HG03045 (cell line): ENCODE data around the gene TMEM250.
"Not testable (repeated sequence)": the region's sequence is repeated elsewhere in the genome, so short reads cannot be mapped to it uniquely, and the experiment has no call there.

Experiments
- ATAC-seq: cut with Tn5 transposase; IDR thresholded peaks from one replicate; pipeline ENCODE4 v1.9.1; 2021; ENCODE audit warnings: mild to moderate bottlenecking, moderate library complexity; ENCODE audit not compliant: unreplicated experiment

Gene TMEM250

DNA sequence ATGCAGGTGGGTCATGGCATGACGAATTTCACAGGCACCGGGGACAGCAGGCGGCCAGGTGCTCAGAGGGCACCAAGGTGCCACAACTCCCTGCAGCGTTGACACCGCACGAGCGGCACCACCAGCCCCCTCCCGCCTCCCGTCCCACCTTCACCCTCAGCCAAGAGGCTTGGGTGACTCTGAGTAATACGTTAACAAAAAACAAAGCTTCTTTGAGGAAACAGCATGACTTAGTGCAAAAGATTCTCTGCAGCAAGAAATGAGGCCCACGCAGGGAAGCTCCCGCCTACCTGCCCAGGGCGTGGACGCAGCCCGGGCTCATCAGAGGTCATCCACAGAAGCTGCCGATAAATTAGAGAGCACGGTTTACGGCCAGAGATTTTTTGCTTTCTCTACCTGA is 4.1 kb downstream of the TMEM250 start:
- no peak for ATAC-seq

DNA sequence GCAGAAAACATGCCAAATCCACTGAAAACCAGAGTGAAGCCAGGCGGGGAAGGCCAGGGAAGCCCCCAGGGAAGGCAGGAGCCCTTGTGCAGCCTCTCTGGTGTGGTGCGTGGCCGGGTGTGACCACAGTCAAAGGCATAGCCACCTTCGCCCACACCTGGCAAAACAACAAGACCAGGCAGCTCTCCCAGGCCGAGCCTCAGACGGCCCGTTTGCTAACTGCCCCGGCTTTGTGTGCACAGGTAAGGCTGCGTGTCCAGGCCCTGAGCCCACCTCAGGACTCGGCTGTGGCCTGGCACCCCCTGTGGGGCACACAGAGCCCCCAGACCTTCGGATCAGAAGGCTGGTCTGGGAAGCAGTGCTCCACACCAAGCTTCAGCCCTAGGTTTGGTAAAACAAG is 6.1 kb downstream of the TMEM250 start:
- ATAC-seq, result no peak

DNA sequence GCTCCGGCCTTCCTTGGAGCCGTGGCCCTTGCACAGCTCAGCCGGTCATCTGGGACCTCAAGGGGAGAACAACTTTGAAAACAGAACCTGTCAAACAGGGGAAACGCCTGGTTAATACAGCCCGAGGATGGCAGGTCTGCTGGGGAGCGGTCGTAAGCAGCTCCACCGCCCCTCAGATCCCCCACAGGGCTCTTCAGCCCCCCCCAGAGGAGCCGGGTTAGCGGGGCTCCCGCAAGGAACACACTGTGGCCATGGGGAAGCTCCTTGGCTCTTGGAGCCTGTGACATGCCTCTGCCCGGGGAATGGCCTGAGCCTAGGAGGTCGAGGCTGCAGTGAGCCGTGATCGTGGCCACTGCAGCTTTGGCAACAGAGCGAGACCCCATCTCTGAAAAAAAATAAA is 6.8 kb downstream of the TMEM250 start:
- no peak for ATAC-seq

DNA sequence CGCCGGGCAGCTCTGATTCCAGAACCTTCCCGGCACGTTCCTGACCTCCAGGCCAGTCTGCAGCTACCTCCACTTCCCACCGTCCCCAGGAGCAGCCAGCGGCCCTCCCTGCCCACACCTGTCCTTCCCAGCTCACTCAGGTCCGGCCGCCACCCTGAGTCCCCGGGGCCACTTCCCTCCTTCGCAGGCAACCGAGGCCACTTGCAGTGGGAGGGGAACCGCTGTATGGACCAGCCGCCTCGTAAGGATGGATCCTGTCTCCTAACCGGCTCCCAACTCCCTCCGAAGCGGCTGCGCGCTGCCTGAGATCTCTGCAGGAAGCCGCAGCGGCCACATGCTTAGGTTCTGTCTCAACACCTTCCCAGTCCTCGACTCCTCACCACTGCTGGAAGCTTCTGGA is 7.5 kb downstream of the TMEM250 start:
- ATAC-seq, result no peak

DNA sequence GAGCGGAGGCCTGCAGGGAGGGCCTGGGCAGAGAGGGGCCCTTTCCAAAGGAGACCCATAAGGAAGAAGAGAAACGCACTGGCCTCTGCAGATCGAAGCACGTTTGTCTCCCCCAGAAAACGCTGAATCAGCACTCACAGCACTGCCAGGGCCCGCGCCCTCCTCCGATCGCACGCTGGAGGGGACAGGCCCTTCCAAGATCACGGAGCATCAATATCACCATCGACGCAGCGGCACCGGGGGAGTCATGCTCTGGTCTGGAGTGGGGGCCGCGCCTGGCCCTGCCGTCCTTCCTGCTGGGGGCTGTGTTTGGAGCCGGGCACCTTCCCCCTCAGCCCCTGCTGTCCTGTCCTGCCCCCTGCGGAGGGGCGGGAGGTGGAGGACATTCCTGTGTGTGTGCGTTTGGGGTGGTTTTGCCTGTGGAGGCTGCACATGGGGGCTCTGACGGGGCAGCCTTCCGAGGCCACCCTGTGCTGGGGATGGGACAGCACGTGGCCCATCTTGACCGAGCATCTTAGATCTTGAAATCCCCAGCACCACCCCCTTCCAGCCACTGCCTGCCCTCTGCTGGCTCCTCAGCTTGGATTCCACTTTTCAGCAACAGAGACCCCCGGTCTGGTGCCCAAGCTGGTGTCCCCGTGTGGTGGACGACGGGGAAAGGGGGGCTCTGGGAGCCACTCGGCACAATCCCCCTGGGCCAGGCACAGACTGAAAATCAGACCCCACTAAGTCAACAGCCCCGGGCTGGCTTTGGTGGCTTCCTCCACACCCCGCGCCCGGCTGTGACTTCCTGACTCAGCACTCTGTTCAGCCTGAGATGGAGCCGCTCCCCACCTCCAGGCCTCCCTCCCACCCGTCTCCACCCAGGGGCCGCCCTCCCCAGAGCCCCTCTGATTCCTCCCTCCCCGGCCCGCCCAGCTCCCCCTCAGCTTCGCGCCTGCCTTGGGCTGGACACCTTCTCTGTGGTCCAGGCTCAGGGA is 8.3 kb downstream of the TMEM250 start:
- ATAC-seq, result peak; percentile 7

DNA sequence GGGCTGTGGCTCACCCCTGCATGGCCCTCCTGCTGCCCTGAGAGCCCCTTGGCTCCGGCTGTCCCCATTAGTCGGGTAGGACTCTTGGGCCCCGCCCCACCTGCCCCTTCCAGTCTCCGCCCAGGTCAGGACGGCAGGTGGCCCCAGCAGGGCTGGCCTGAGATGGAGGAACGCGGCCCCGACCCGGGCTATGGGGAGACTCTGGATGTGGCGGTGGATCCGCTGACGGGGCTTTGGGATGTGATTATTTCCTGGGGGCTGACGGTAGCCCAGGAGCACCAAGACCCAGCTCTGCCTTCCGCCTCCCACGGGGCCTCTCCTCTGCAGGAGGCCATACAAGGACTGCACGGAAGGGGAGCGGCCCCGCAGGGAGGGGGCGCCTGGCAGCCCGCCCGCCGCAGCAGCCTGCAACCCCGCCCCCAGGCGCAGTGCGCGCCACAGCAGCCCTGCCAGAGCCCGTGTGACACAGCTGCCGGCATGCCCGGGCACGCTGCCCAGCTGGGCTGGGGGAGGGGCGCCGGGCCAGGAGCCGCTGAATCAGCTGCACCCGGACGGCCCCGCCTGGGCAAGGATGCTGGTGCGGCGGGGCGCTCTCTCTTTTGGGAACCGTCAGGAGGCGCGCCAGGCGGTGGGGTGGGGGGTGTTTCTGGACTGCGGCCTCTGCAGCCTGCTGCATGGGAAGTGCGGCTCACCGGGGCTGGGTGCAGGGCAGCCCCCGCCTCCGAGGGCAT is 9.2 kb downstream of the TMEM250 start:
- ATAC-seq, result peak; percentile 71

DNA sequence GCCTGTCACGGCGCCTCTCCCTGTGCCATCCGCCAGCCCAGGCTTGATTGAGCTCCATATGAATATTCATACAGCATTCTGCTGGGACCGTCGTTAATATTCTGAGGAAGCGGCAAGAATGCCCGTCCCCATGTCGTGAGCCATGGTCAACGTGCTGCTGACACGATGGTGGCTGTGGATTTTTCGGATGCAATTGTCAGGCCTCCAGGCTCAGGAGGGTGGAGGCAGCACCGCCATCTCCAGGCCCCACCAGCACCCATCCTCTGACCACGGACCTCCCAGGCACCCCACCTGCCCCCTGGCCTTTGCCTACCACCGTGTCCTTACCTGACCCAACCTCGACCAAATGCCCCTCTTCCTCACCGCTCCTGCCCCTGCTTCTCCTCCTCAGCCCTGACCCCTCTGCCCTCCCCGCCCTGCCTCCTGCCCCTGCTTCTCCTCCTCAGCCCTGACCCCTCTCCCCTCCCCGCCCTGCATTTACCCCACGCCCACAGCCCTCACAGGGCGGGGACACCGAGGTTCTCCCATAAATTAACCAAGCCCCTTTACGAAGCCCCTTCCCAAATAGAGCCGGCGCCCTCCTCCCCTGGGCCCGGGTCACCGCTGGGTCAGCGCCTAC is 9.9 kb downstream of the TMEM250 start:
- no peak for ATAC-seq

DNA sequence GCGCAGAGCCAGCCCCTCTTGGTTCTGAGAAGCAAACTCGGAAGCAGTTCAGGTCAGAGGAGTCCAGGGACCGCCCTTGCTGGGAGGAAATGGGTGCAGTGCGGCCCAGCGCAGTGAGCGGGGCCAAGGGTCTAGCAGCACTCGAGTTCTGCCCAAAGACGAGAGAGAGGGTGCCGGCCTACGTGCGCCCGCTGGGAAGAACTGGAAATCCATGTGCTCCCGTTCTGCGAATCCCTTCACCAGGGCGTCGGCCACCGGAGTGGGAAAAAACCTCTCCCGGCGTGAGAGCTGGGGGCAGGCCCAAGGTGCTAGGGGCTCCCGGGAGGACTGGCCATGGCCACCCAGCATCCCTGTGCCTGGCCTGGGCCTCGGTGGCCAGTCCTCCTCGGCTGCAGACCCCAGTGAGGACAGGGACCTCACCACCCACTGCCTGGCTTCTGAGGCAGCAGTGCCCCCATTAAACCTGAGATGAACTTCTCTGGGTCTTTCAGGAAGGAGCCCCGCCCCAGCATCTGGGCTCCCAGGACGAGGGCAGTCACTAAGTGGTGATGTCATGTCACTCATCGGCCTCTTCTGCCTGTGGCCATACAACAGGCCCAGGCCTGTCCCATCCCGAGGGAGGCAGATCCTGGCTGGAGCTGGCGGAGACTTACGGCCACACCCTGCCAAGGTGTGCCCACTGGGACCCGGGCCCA is 10.6 kb downstream of the TMEM250 start:
- no peak for ATAC-seq

DNA sequence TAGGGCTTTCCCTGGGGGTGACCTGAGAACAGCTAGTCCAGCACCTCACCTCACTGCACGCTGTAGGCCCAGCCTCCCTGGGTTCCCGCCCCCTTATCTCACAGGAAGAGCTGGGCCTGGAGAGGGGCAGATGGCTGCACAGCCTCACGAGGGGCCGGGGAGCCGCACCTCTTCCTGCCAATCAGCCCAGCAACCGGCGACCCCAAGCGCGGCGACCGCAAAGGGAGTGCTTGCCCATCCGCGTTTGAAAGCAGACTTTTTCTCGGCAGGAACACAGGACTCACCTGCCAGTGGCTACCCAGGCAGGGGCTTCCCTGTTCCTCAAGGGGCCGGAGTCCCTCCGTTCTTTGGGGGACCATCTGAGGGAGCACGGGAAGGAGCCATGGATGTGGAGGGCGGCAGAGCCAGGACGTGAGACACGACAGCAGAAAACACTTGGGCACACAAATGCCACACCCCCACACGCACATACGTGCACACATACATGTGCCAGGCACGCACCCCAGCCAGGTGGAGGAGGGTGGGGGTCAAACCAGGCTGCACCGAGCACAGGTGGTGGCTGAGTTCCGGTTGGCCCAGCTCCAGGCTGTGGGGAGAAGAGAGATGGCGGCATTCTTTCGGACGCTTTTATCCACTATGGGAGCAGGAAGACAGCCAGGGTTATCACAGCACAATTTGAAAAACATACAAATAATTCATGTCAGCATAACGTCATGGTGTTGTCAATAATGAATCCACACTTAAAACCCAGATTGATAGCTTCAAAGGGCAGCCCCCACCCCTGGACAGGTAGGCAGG is 11.3 kb downstream of the TMEM250 start:
- ATAC-seq, result no peak

DNA sequence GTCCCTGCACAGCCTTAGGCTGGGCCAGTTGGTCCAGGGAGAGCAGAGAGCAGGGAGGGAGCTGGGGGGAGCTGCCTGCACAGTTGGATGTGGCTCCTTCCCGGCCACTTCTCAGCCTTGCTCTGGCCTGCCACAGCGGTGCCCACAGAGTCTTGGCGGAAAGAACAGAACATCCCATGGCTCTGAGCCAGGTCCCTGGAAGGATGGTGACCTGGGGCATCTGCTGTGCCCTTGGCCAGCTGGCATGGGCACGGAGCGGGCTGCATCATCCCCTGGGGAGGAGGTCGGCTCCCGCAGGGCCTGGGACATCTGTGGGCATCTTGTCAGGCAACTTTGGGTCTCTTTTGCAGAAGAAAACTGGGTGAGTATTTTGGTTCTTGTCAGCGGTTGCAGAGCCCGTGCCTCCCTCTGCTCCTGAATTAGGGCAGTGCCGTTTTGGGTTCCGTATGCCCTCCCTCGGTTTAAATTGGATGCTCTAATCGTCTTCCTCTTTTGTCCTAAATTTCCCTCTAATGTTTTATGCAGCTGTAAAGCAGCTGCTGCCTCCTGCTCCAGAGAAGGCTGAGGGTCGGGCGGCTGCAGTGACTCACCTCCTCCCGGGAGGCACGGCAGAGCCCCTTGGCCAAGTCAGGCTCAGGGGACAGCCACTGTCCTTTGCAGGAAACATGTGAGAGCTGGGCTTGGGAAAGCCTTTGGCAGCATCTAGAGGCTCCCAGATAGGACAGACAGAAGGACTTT is 13.1 kb downstream of the TMEM250 start:
- no peak for ATAC-seq

DNA sequence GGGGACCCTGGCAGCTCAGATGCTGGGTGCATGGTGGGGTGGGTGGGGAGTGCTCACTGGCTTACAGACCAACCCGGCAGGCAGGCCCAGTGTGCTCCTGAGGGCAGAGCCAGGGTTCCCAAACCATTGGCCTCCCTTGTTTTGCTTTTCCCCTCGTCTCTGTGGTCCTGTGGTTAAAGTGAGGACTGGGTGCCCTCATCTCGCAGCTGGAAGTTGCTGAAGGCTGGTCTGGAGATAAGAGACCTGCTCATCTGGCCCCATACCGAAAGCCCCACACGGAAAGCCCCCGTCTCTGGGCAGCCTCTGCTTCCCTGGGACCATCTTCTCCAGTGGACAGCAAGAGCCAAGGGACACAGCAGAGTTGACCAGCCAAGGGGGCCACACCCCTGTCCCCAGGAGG is 13.8 kb downstream of the TMEM250 start:
- no peak for ATAC-seq

DNA sequence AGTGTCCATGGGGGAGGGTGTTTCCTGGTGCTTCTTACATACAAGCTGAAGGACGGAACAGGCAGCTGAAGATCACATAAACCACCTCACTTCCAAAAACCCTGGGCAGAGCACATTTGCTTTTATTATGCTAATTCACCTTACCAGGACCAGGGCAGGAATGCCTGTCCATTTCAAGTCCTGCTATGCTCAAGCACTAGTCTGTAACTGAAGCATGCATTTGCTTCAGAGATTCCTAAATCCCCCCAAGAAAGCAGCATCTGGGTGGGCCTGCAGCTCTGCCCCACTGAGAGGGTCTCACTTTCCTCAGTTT is 14.2 kb downstream of the TMEM250 start:
- no peak for ATAC-seq

DNA sequence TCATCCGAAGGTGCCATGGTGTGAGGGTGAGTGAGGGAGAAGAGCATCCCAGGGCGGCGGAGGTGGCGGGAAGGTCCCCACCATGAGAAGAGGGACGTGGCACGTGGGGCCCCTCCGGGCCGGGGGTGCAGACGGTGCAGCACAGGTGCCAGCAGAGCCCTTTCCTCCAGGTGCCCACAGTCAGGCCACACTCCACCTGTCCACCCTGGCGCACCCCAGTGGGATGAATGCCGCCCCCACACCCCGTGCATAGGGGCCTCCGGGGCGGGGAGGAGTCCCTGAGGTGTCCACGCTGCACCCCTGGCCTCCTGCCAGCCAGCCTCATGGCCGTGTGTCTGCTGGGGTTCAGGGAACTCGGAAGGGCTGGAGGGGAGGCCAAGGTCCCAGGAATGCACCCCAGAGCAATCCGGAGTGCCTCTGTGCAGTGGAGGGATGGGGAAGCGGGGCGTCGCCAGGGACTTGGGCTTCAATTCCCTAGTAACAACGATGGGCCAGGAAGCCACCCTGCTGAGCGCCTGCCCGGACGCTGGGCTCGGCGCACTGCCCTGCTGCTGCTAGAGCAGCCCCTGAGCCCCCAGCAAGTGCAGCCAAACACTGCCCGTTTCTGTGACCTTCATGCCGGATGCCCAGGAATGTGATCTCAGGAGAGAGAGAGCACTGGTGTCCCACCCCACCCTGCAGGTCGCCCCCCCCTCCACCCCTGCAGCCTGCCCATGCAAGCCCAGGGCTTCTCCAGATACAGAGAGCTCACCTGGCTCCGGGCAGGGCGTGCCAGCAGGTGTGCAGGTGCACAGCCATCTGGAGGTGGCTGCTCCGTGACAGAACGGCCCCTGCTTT is 14.8 kb downstream of the TMEM250 start:
- ATAC-seq, result no peak

DNA sequence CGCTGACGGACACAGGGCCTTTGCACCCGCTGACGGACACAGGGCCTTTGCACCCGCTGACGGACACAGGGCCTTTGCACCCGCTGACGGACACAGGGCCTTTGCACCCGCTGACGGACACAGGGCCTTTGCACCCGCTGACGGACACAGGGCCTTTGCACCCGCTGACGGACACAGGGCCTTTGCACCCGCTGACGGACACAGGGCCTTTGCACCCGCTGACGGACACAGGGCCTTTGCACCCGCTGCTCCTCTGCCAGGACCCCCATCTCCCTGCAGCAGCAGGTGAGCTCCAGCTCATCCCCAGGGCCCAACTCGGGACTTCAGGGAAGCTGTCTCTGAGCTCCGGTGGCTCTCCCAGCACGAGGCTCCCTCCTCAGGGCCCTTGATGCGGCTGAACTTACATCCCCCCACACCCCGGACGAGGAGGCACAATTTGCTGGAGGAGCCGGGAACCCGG is 17.0 kb downstream of the TMEM250 start:
- ATAC-seq, result not testable (repeated sequence)

DNA sequence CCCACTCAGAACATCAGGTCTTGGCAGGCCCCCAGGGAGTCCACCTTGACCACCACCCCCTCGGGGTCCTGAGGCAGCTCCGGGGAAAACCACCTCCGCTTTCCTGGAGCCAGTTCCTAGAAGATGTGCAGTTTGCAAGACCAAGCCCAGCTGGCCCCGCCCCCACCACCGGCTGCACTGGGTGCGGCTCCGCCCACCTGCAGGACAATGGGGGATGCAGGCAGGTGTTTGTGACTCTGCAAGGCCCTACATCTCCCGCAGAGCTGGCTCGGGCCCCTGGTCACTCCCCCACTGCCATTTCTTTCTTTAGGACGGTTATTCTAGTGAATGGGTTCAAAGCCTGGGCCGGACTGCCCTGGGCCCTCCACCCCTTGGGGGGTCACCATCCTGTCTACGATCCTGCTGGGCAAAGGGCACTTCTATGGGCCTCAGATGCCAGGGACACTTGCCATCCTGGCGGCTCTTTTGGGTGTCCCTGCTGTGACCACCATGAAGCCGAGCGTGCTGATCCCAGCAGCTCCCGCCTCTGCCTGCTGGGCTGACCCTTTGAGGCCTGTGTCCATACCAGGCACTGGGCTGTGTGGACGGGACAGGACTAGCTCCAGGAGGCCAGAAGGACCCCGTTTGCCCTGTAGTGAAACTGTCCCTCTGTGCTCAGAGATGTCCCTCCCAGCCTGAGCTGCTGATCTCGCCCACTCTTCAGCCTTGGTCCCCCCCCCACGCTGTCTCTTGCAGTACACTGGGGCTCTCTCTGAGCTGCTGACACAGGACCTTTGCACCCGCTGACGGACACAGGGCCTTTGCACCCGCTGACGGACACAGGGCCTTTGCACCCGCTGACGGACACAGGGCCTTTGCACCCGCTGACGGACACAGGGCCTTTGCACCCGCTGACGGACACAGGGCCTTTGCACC is 17.7 kb downstream of the TMEM250 start:
- ATAC-seq, result no peak

DNA sequence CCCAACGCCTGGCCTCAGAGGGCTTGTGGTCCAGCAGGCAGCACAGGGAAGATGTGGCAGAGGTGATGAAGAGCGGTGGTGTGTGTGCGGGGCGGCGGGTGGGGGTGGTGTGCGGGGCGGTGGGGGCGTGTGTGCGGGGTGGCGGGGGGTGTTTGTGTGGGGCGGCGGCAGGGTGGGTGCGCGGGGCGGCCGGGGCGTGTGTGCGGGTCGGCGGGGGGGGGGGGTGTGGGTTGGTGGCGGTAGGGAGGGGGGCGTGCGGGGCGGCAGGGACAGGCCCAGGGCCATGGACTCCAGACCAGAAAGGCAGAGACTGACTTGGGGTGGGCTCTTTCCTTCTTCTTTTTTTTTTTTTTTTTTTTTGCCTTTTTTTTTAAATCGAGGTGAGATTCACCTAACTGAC is 19.1 kb downstream of the TMEM250 start:
- ATAC-seq, result no peak

DNA sequence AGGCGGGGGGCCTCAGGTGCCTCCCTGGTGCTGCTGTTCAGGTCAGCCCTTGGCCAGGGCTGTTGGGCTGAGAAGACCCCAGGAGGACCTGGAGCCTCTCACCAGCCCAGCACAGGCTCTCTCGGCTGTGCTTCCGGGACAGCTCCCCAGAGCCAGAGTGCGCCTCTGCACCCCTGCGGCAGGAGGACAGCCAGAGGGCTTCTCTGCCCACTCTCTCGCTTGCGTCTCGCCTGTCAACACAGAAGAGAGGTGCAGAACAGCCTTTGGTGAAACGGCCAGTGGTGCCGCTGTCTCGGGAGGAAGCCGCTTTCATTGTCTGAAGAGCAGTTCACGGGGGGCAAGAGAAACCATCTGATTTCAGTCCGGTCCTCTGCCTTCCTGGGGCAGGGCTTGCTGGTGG is 19.8 kb downstream of the TMEM250 start:
- no peak for ATAC-seq

DNA sequence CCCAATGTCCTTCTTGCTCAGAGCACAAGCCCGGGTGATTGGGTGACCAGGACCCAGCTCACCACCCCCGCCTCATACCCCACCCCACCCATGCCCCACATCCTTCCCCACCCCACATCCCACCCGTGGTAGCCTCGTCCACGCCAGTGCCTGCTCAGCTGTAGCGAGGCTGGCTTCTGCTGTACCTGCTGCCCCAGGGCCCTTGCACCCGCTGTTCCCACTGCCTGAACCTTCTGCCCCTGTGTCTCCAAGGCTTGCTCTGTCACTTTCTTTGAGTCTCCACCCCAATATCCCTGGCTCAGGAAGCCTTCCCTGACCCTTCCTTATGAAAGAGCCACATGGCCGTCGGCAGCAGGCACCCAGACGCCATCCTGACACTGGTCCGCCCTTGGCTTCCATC is 20.5 kb downstream of the TMEM250 start:
- ATAC-seq, result no peak
